Endothelial cell (in vitro differentiated cells): ENCODE results near the gene SMARCD3. TPM values are rescaled to one million over a fixed set of nuclear protein-coding genes. Genes with fewer than 3 reads are reported as not detected.

ENCODE experiments used
- DNase-seq: peaks from one replicate; pipeline ENCODE4 v3.0.0; 2021; ENCODE audit warnings: low spot score
- H3K27ac Mint-ChIP-seq: one replicate; pipeline ENCODE4 v1.8.0; 2021; ENCODE audit warnings: mixed read lengths, inconsistent platforms; ENCODE audit not compliant: unreplicated experiment
- H3K27me3 Mint-ChIP-seq: one replicate; pipeline ENCODE4 v1.8.0; 2021; ENCODE audit warnings: mild to moderate bottlenecking, moderate library complexity, mixed read lengths, inconsistent platforms; ENCODE audit not compliant: unreplicated experiment
- H3K36me3 Mint-ChIP-seq: one replicate; pipeline ENCODE4 v1.8.0; 2021; ENCODE audit warnings: mild to moderate bottlenecking, low read depth, mixed read lengths, inconsistent platforms; ENCODE audit not compliant: unreplicated experiment
- H3K4me1 Mint-ChIP-seq: one replicate; pipeline ENCODE4 v1.8.0; 2021; ENCODE audit warnings: mild to moderate bottlenecking, mixed read lengths, inconsistent platforms; ENCODE audit not compliant: unreplicated experiment
- H3K4me3 Mint-ChIP-seq: one replicate; pipeline ENCODE4 v1.8.0; 2021; ENCODE audit warnings: mild to moderate bottlenecking, mixed read lengths, inconsistent platforms; ENCODE audit not compliant: unreplicated experiment
- H3K9me3 Mint-ChIP-seq: one replicate; pipeline ENCODE4 v1.8.0; 2021; ENCODE audit warnings: mixed read lengths, inconsistent platforms; ENCODE audit not compliant: unreplicated experiment
- CTCF ChIP-seq: fragments of 200-600 bp; sonication (generic); IDR thresholded peaks from one replicate; pipeline ENCODE4 v1.5.0; 2021; ENCODE audit warnings: antibody characterized with exemption; ENCODE audit not compliant: unreplicated experiment
- total RNA-seq: library from RNA; stranded (reverse); fragmentation: NEBNext Ultra II Directional; extraction: Animal tissue kit (Norgen Biotek cat#: 25700); gene quantifications from one replicate; pipeline ENCODE4 v1.2.1, GENCODE V29; 2021; ENCODE audit not compliant: unreplicated experiment

SMARCD3 gene
- total RNA-seq, 1 donor from 2014 or later = 5.4 TPM

- H3K9me3 Mint-ChIP-seq = no peaks in the 10 kb centered on the region
- peaks cover 26% of the 10 kb centered on the region for H3K4me1 Mint-ChIP-seq
- peaks cover 43% of the 10 kb centered on the region for H3K27me3 Mint-ChIP-seq
- no peak overlapping the region for H3K4me3 Mint-ChIP-seq
- no peak overlapping the region for H3K27ac Mint-ChIP-seq
- TF ChIP-seq CTCF = no peak
- DNase-seq = no peak
- H3K36me3 Mint-ChIP-seq = peaks cover 10% of the 10 kb centered on the region
Measured at GRCh38 chr7:151254316-151254715, 5.8 kb upstream of the SMARCD3 start.

GRCh38 chr7:151252961-151253711 is 4.6 kb upstream of the SMARCD3 start:
- Mint-ChIP-seq H3K9me3 (no peaks in the 10 kb centered on the region), H3K27ac (no peak overlapping the region), H3K4me3 (peak overlapping the region; percentile 92), H3K36me3 (peaks cover 10% of the 10 kb centered on the region), H3K27me3 (peaks cover 44% of the 10 kb centered on the region), H3K4me1 (peaks cover 30% of the 10 kb centered on the region)
- no peak for TF ChIP-seq CTCF
- DNase-seq = no peak

DNA sequence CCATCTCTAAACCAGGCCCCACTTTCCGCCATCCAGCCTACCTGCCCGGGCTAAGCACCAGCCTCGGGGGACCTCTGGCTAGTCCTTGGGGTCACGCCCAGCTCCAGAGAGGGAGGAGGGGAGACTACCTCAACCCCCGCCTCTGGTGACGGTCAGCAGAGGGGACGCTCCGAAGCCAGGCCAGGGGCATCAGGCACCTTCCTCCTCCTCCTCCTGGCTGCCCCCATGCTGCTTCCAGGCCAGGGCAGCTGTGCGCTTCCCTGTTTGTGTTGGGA is 4.0 kb upstream of the SMARCD3 start:
- H3K4me1 Mint-ChIP-seq = peaks cover 30% of the 10 kb centered on the region
- H3K36me3 Mint-ChIP-seq = peaks cover 10% of the 10 kb centered on the region
- H3K9me3 Mint-ChIP-seq = no peaks in the 10 kb centered on the region
- peak overlapping the region; percentile 92 for H3K4me3 Mint-ChIP-seq
- peaks cover 47% of the 10 kb centered on the region for H3K27me3 Mint-ChIP-seq
- no peak for DNase-seq
- TF ChIP-seq CTCF = no peak
- no peak overlapping the region for H3K27ac Mint-ChIP-seq

DNA sequence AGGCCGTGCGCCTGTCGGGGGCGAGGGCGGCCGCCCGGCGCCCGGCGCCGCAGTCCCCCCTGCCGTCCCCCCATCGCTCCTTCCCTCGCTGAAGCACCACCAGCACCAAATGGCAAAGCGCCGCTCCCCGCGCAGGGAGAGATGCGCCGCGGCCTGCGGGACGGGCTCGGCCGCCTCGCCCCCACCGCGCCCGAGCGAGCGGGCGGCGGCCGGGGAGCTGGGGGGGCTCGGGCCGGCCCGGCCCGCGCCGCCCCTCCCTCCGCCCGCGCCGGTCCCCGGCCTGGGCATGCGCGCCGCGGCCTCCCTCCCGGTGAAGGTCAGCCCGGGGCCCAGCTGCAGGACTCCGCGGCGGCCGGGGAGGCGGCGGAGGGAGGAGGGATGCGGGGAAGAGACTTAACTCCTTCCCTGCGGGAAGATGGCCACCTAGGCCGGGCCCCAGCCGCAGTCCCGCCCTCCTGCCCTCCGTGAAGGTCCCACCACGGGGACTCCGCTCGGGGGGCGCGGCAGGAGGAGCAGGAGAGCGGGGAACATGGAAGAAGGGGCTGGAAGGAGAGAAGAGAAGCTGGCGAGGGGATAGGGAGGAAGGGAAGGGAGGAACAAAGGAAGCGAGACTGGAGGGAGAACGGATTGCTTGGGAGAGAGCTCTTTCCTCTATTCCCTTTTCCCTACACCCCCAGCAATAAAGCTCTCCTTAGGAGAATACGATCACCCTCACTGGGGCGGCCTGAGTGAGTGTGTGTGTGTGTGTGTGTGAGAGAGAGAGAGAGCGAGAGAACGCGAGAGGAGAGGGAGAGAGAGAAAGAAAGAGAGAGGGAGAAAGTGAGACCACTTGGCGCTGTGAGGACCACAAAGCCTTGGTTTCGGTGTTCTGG is 3.4 kb upstream of the SMARCD3 start:
- Mint-ChIP-seq H3K4me1 (peaks cover 30% of the 10 kb centered on the region), H3K36me3 (peaks cover 10% of the 10 kb centered on the region), H3K4me3 (peak overlapping the region; percentile 92), H3K9me3 (no peaks in the 10 kb centered on the region), H3K27me3 (peaks cover 48% of the 10 kb centered on the region), H3K27ac (peak overlapping the region; percentile 1)
- TF ChIP-seq CTCF = no peak
- peak; percentile 57 for DNase-seq

DNA sequence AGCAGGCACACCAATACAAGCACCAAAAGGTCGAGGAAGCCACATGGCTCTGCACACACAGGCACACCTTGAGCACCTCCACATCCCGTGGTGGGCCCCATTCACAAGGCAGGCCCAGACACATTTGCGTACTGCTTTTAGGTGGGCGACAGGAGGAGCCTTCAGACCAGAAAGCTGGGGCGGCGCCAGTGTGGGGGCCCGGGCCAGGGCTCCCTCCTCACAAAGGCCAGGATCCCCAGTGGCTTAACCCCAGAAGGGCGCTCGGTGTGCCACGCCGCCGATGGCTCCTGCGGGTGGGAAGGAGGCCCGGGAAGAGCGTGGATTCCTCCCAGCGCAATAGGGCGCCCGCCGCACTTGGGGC is 2.8 kb upstream of the SMARCD3 start:
- Mint-ChIP-seq H3K4me1 (peaks cover 30% of the 10 kb centered on the region), H3K27ac (peak overlapping the region; percentile 62), H3K9me3 (no peaks in the 10 kb centered on the region), H3K27me3 (peaks cover 45% of the 10 kb centered on the region), H3K4me3 (peak overlapping the region; percentile 87), H3K36me3 (peaks cover 10% of the 10 kb centered on the region)
- no peak for DNase-seq
- no peak for TF ChIP-seq CTCF
